Renal cortex interstitium (tissue), 11 donors: ENCODE results near the gene TOR1AIP1. TPM values are rescaled to one million over a fixed set of nuclear protein-coding genes. Genes with fewer than 3 reads are reported as not detected.

Experiments used
- DNase-seq, 11 donors: peaks; one replicate each; pipeline ENCODE4 v3.0.0-alpha.2; 2013; ENCODE audit warnings: low read depth in 9 of 11, low spot score in 4 of 11; ENCODE audit errors: extremely low read depth in 1 of 11
- polyA plus RNA-seq, 3 donors: library from polyadenylated mRNA; unstranded; fragments of 120-200 nt; gene quantifications; one replicate each; pipeline ENCODE4 v1.2.1, GENCODE V29; 2013; ENCODE audit not compliant: insufficient read length in 3 of 3

The TOR1AIP1 gene
- polyA plus RNA-seq, 3 donors: 49.4 to 55.4 (median 50.5) TPM

GRCh38 chr1:179873438-179873851 is 8.6 kb upstream of the TOR1AIP1 start:
- DNase-seq: no peak

- no peak for DNase-seq
These were observed 6.3 kb upstream of the TOR1AIP1 start for GRCh38 chr1:179875596-179876299.

- DNase-seq: no peak
These were observed 5.8 kb upstream of the TOR1AIP1 start for GRCh38 chr1:179876300-179876715.

GRCh38 chr1:179877586-179878265 is 4.4 kb upstream of the TOR1AIP1 start, which contains the start of gene TOR1AIP2:
TSS of gene TOR1AIP2 (minus strand) at chr1:179877803. CDS start at chr1:179852665, 25,138 bp downstream.
- peak; percentile 55 to 89 (median 78) for DNase-seq

- no peak for DNase-seq
These were observed 2.3 kb upstream of the TOR1AIP1 start for GRCh38 chr1:179879797-179880196.

GRCh38 chr1:179881642-179882252 is 338 bp upstream of the TOR1AIP1 start:
- DNase-seq: peak in 8 of 11 donors; percentile 81 to 92 (median 88)

- DNase-seq: no peak
These were observed 1.1 kb downstream of the TOR1AIP1 start for GRCh38 chr1:179883040-179883744.

GRCh38 chr1:179883745-179884138 is 1.7 kb downstream of the TOR1AIP1 start:
- peak in 1 of 11 donors; percentile 28 for DNase-seq

- no peak for DNase-seq
These were observed 6.0 kb downstream of the TOR1AIP1 start for GRCh38 chr1:179888071-179888470.

GRCh38 chr1:179889589-179889988 is 7.5 kb downstream of the TOR1AIP1 start:
- no peak for DNase-seq

- DNase-seq: no peak
These were observed 28.8 kb downstream of the TOR1AIP1 start for GRCh38 chr1:179910934-179911333.

GRCh38 chr1:179911812-179912211 is 29.7 kb downstream of the TOR1AIP1 start:
- DNase-seq: no peak

- no peak for DNase-seq
These were observed 35.7 kb downstream of the TOR1AIP1 start for GRCh38 chr1:179917601-179918429.

- no peak for DNase-seq
These were observed 39.4 kb downstream of the TOR1AIP1 start for GRCh38 chr1:179921472-179921871.

GRCh38 chr1:179921981-179922872 is 40.1 kb downstream of the TOR1AIP1 start:
- DNase-seq: no peak

GRCh38 chr1:179923029-179923428 is 40.9 kb downstream of the TOR1AIP1 start:
- DNase-seq: no peak

GRCh38 chr1:179924268-179924667 is 42.2 kb downstream of the TOR1AIP1 start:
- no peak for DNase-seq

GRCh38 chr1:179925302-179925701 is 43.2 kb downstream of the TOR1AIP1 start:
- DNase-seq: no peak
